H9 (cell line): ENCODE measurements around the gene RPS27. TPM values are rescaled to one million over a fixed set of nuclear protein-coding genes. Genes with fewer than 3 reads are reported as not detected.

Experiments used
- DNase-seq: peaks from one replicate; pipeline ENCODE4 v3.0.0-alpha.2; 2017
- H2AFZ ChIP-seq: one replicate; pipeline ENCODE4 v1.6.1; 2013; ENCODE audit warnings: mild to moderate bottlenecking, low read length, control low read depth, moderate library complexity
- H2AK5ac ChIP-seq: 2 replicates; pipeline ENCODE4 v1.6.1; 2013; ENCODE audit warnings: low read length, control low read depth, mixed read lengths; ENCODE audit not compliant: insufficient read length
- H2BK120ac ChIP-seq: one replicate; pipeline ENCODE4 v1.6.1; 2013; ENCODE audit warnings: low read depth, mild to moderate bottlenecking, low read length, control low read depth, inconsistent platforms; ENCODE audit not compliant: poor library complexity, severe bottlenecking
- H2BK12ac ChIP-seq: 2 replicates; pipeline ENCODE4 v1.6.1; 2013; ENCODE audit warnings: low read length, control low read depth, mixed read lengths, low read depth; ENCODE audit not compliant: insufficient read length
- H2BK15ac ChIP-seq: 2 replicates; pipeline ENCODE4 v1.6.1; 2013; ENCODE audit warnings: low read depth, low read length, control low read depth
- H2BK20ac ChIP-seq: one replicate; pipeline ENCODE4 v1.6.1; 2013; ENCODE audit warnings: low read depth, mild to moderate bottlenecking, low read length, control low read depth, inconsistent platforms; ENCODE audit not compliant: poor library complexity, severe bottlenecking
- H2BK5ac ChIP-seq: 2 replicates; pipeline ENCODE4 v1.6.1; 2013; ENCODE audit warnings: low read length, control low read depth, mixed read lengths; ENCODE audit not compliant: insufficient read length
- H3K14ac ChIP-seq: 2 replicates; pipeline ENCODE4 v1.6.1; 2013; ENCODE audit warnings: low read length, control low read depth; ENCODE audit not compliant: insufficient read depth
- H3K18ac ChIP-seq: 2 replicates; pipeline ENCODE4 v1.6.1; 2013; ENCODE audit warnings: low read depth, mild to moderate bottlenecking, mixed read lengths, low read length, control low read depth; ENCODE audit not compliant: insufficient read length
- H3K23ac ChIP-seq: 2 replicates; pipeline ENCODE4 v1.6.1; 2013; ENCODE audit warnings: low read length, control low read depth, mixed read lengths, low read depth; ENCODE audit not compliant: insufficient read length
- H3K23me2 ChIP-seq: 2 replicates; pipeline ENCODE4 v1.6.1; 2013; ENCODE audit warnings: low read depth, mild to moderate bottlenecking, mixed read lengths, low read length, control low read depth; ENCODE audit not compliant: insufficient read length, poor library complexity, severe bottlenecking
- H3K27ac ChIP-seq: 2 replicates; pipeline ENCODE4 v1.5.1; 2013; ENCODE audit warnings: low read length, control low read depth, mixed read lengths, low read depth; ENCODE audit not compliant: insufficient read length
- H3K27me3 ChIP-seq: 2 replicates; pipeline ENCODE4 v1.6.1; 2013; ENCODE audit warnings: low read length, control low read depth, inconsistent platforms; ENCODE audit not compliant: insufficient read depth
- H3K4ac ChIP-seq: 2 replicates; pipeline ENCODE4 v1.6.1; 2013; ENCODE audit warnings: low read depth, mild to moderate bottlenecking, control low read depth, inconsistent platforms, low read length, moderate library complexity
- H3K4me1 ChIP-seq: 2 replicates; pipeline ENCODE4 v1.6.1; 2013; ENCODE audit warnings: low read length, control low read depth, inconsistent platforms; ENCODE audit not compliant: insufficient read depth
- H3K4me2 ChIP-seq: 2 replicates; pipeline ENCODE4 v1.6.1; 2013; ENCODE audit warnings: low read length, control low read depth, mixed read lengths; ENCODE audit not compliant: insufficient read length, insufficient read depth
- H3K56ac ChIP-seq: 2 replicates; pipeline ENCODE4 v1.6.1; 2013; ENCODE audit warnings: low read depth, mild to moderate bottlenecking, mixed read lengths, low read length, control low read depth; ENCODE audit not compliant: insufficient read length
- H3K79me1 ChIP-seq: 2 replicates; pipeline ENCODE4 v1.6.1; 2013; ENCODE audit warnings: low read depth, mild to moderate bottlenecking, moderate library complexity, low read length, control low read depth, inconsistent platforms; ENCODE audit not compliant: insufficient read depth, poor library complexity, severe bottlenecking
- H3K79me2 ChIP-seq: 2 replicates; pipeline ENCODE4 v1.6.1; 2013; ENCODE audit warnings: low read length, control low read depth, inconsistent platforms; ENCODE audit not compliant: insufficient read depth
- H3K9ac ChIP-seq: 2 replicates; pipeline ENCODE4 v1.6.1; 2013; ENCODE audit warnings: low read length, control low read depth, mixed read lengths; ENCODE audit not compliant: insufficient read length; ENCODE audit errors: extremely low read depth
- H3K9me3 ChIP-seq: one replicate; pipeline ENCODE4 v1.6.1; 2013; ENCODE audit warnings: low read depth, low read length, inconsistent platforms; ENCODE audit not compliant: control insufficient read depth
- H3T11ph ChIP-seq: one replicate; pipeline ENCODE4 v1.6.1; 2013; ENCODE audit warnings: mild to moderate bottlenecking, low read length, control low read depth, inconsistent platforms
- H4K20me1 ChIP-seq: one replicate; pipeline ENCODE4 v1.6.1; 2013; ENCODE audit not compliant: control insufficient read depth, insufficient read length, insufficient read depth
- H4K5ac ChIP-seq: 2 replicates; pipeline ENCODE4 v1.6.1; 2013; ENCODE audit warnings: low read depth, mild to moderate bottlenecking, mixed read lengths, low read length, control low read depth; ENCODE audit not compliant: insufficient read length
- H4K8ac ChIP-seq: replicated peaks from 2 replicates; pipeline ENCODE4 v1.6.1; 2013; ENCODE audit warnings: low read length, control low read depth, mixed read lengths, low read depth; ENCODE audit not compliant: insufficient read length
- H4K91ac ChIP-seq: 2 replicates; pipeline ENCODE4 v1.6.1; 2013; ENCODE audit warnings: low read depth, mild to moderate bottlenecking, moderate library complexity, mixed read lengths, low read length, control low read depth; ENCODE audit not compliant: insufficient read length
- H3K27ac Mint-ChIP-seq, 3 experiments: 2 replicates in 2 of 3; 3 replicates in 1 of 3; pipeline ENCODE4 v1.8.0; 2020 to 2021; ENCODE audit warnings: mixed read lengths in 3 of 3, mild to moderate bottlenecking in 1 of 3, moderate library complexity in 1 of 3
- H3K27me3 Mint-ChIP-seq: 2 replicates; pipeline ENCODE4 v1.8.0; 2021; ENCODE audit warnings: low read depth, mild to moderate bottlenecking, moderate library complexity, mixed read lengths
- H3K36me3 Mint-ChIP-seq, 3 experiments: 2 replicates in 2 of 3; 3 replicates in 1 of 3; pipeline ENCODE4 v1.8.0; 2020 to 2021; ENCODE audit warnings: low read depth in 3 of 3, mixed read lengths in 3 of 3; ENCODE audit not compliant: insufficient read depth in 1 of 3
- H3K4me1 Mint-ChIP-seq, 2 experiments: 2 replicates each; pipeline ENCODE4 v1.8.0; 2020; ENCODE audit warnings: mixed read lengths in 2 of 2
- H3K4me3 Mint-ChIP-seq, 2 experiments: 2 replicates in 1 of 2; 3 replicates in 1 of 2; pipeline ENCODE4 v1.8.0; 2020 to 2021; ENCODE audit warnings: mild to moderate bottlenecking in 2 of 2, mixed read lengths in 2 of 2, moderate library complexity in 1 of 2
- H3K9me3 Mint-ChIP-seq, 2 experiments: 2 replicates in 1 of 2; 3 replicates in 1 of 2; pipeline ENCODE4 v1.8.0; 2020; ENCODE audit warnings: mild to moderate bottlenecking in 2 of 2, mixed read lengths in 2 of 2, moderate library complexity in 1 of 2
- CTCF ChIP-seq: fragments of 200-600 bp; sonication (generic); conservative IDR thresholded peaks from 3 replicates; pipeline ENCODE4 v1.8.0; 2021; ENCODE audit warnings: antibody characterized with exemption, mild to moderate bottlenecking
- WGBS: extraction: QIAGEN DNeasy Blood & Tissue Kit; methylation state at CpG from one replicate; pipeline ENCODE4 v1.1.7; 2013; ENCODE audit warnings: missing lambda C conversion rate, low lambda C conversion rate, mixed read lengths; ENCODE audit not compliant: insufficient read length; ENCODE audit errors: extremely low coverage; 5-methylcytosine and 5-hydroxymethylcytosine counted together
- total RNA-seq: library from RNA; stranded (reverse); gene quantifications from 2 replicates; pipeline ENCODE4 v1.2.1, GENCODE V29; 2021

Gene RPS27
- total RNA-seq, 1 experiment from 2014 or later = 2,321 TPM

- Histone ChIP-seq H3K27me3 (no peaks in the 10 kb centered on the region), H3K9ac (no peak overlapping the region), H2AFZ (no peak overlapping the region), H2BK5ac (no peak overlapping the region), H2BK20ac (no peak overlapping the region), H2BK15ac (no peak overlapping the region), H3K27ac (no peak overlapping the region), H3K9me3 (no peaks in the 10 kb centered on the region), H3K23ac (no peak overlapping the region), H4K8ac (no peak overlapping the region), H4K91ac (no peak overlapping the region), H3K4ac (no peak overlapping the region), H3K14ac (no peak overlapping the region), H3K4me1 (no peaks in the 10 kb centered on the region), H3K18ac (no peak overlapping the region), H4K5ac (no peak overlapping the region), H3K79me2 (peaks cover 3% of the 10 kb centered on the region; the same call in 1 of the 2 replicates), H3K56ac (no peak overlapping the region), H3K4me2 (no peak overlapping the region), H3K23me2 (no peaks in the 10 kb centered on the region), H2BK12ac (no peak overlapping the region), H3K79me1 (peaks cover 4% of the 10 kb centered on the region), H4K20me1 (no peaks in the 10 kb centered on the region), H2AK5ac (no peak overlapping the region), H3T11ph (no peak overlapping the region), H2BK120ac (no peak overlapping the region)
- DNase-seq = no peak
- Mint-ChIP-seq H3K27me3 (peaks cover 2% of the 10 kb centered on the region; the same call in 1 of the 2 replicates), H3K27ac (peak overlapping the region in 1 of 3 experiments; percentile 87; a peak in 2 of 7 replicates), H3K9me3 (peaks cover 0 to 3% of the 10 kb centered on the region in 2 experiments; a peak in 3 of 5 replicates), H3K4me1 (peaks cover 13 to 18% of the 10 kb centered on the region in 2 experiments), H3K4me3 (no peak overlapping the region), H3K36me3 (peaks cover 38 to 51% (median 49%) of the 10 kb centered on the region in 3 experiments)
- TF ChIP-seq CTCF = no peak
- no CpG with 5 or more reads among the region's 3 CpGs for WGBS
Observed at GRCh38 chr1:153995202-153995601, 4.6 kb downstream of the RPS27 start.
